OCI-LY7 (cell line): ENCODE results near the gene LGI4.

Experiments used
- CTCF ChIP-seq: fragments of 200-600 bp; sonication (generic); conservative IDR thresholded peaks from 2 replicates; pipeline ENCODE4 v1.5.1; 2014; ENCODE audit warnings: mild to moderate bottlenecking, antibody characterized with exemption, low read length, moderate library complexity, mixed read lengths
- EZH2phosphoT487 ChIP-seq: fragments of 200-600 bp; sonication (generic); IDR thresholded peaks from 2 replicates; pipeline ENCODE4 v1.6.1; 2018; ENCODE audit warnings: low read depth, borderline replicate concordance, mild to moderate bottlenecking, mixed run types, antibody characterized with exemption, low read length, moderate library complexity, mixed read lengths

GRCh38 chr19:35176181-35176570 is 41.3 kb upstream of the LGI4 start:
- no peak for TF ChIP-seq CTCF
- TF ChIP-seq EZH2phosphoT487, result no peak
